ENCODE results near the gene GABRR2.

DNA sequence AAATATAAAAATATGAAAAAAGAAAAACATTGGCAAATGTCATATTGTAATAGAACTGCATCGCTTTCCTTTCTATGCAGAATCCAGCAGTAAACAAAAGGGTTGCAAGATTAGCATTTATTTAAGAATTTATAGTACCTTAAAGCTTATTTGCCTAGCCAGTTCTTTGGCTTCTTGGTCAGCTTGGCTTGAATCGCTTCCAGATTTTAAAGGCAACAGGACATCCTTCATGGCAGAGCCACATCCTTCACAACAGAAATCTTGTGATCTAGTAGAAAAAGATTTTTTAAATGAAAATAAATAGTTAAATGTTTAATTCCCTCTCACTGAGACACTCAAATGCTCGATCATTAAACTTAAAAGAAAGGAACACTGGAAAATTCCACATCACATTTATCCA lies 20.1 kb upstream of the GABRR2 start:
- no peak for TF ChIP-seq CTCF (IDR thresholded peaks at IDR 0.05)
- TF ChIP-seq POLR2A (IDR thresholded peaks at IDR 0.05): no peak

Data from lower leg skin (tissue), 3 donors.